SK-N-SH (cell line): Measurements from ENCODE around the gene TEX19. TPM values are rescaled to one million over a fixed set of nuclear protein-coding genes. Genes with fewer than 3 reads are reported as not detected.

Experiments used
- CTCF ChIA-PET: fragments of 300-600, 350-600 bp; formaldehyde crosslinking; extraction: SDS; loops from one replicate; lab custom pipeline; 2021; lab: Yijun Ruan, JAX
- POLR2A ChIA-PET: fragments of 350-600 bp; sonication (Branson Sonifier 250); formaldehyde crosslinking; extraction: SDS; loops from one replicate; lab custom pipeline; 2020; ENCODE audit warnings: antibody characterized with exemption, inconsistent platforms; lab: Yijun Ruan, JAX
- DNase-seq: peaks from one replicate; pipeline ENCODE4 v3.0.0; 2012
- H2AFZ ChIP-seq: fragments of 200-600 bp; sonication (generic); 2 replicates; pipeline ENCODE4 v1.8.1; 2016; ENCODE audit warnings: antibody characterized with exemption, mild to moderate bottlenecking, low read depth
- H3F3A ChIP-seq: fragments of 200-600 bp; sonication (generic); replicated peaks from 2 replicates; pipeline ENCODE3; 2016; ENCODE audit warnings: antibody characterized with exemption, mild to moderate bottlenecking; ENCODE audit not compliant: insufficient read depth
- H3K27ac ChIP-seq, 2 experiments: fragments of 200-500 bp in 1 of 2; fragments of 200-600 bp in 1 of 2; sonication (Bioruptor generic) in 1 of 2; sonication (generic), shearing (Covaris generic) in 1 of 2; 2 replicates each; pipeline versions ENCODE4 v1.5.1 to v1.6.1; 2014 to 2016; ENCODE audit warnings: low read depth in 2 of 2, inconsistent platforms in 1 of 2, low read length in 1 of 2, mild to moderate bottlenecking in 1 of 2, mixed read lengths in 1 of 2
- H3K27me3 ChIP-seq: fragments of 200-600 bp; sonication (generic), shearing (Covaris generic); 2 replicates; pipeline ENCODE4 v1.6.1; 2016; ENCODE audit warnings: mixed run types; ENCODE audit not compliant: insufficient read depth
- H3K36me3 ChIP-seq, 2 experiments: fragments of 200-500 bp in 1 of 2; fragments of 200-600 bp in 1 of 2; sonication (Bioruptor generic) in 1 of 2; sonication (generic) in 1 of 2; replicated peaks in 1 of 2; 2 replicates each; pipeline versions ENCODE3 to v1.5.1; 2014 to 2016; ENCODE audit warnings: low read length in 1 of 2, mild to moderate bottlenecking in 1 of 2; ENCODE audit not compliant: insufficient read depth in 2 of 2, control insufficient read depth in 1 of 2
- H3K4me1 ChIP-seq, 2 experiments: fragments of 200-500 bp in 1 of 2; fragments of 200-600 bp in 1 of 2; sonication (Bioruptor generic) in 1 of 2; sonication (generic), shearing (Covaris generic) in 1 of 2; 2 replicates each; pipeline versions ENCODE4 v1.5.1 to v1.6.1; 2014 to 2016; ENCODE audit warnings: low read depth in 1 of 2, low read length in 1 of 2, mixed run types in 1 of 2; ENCODE audit not compliant: insufficient read depth in 2 of 2, control insufficient read depth in 1 of 2
- H3K4me2 ChIP-seq: fragments of 200-600 bp; sonication (generic), shearing (Covaris generic); 2 replicates; pipeline ENCODE4 v1.6.1; 2017; ENCODE audit warnings: mixed run types
- H3K4me3 ChIP-seq, 2 experiments: fragments of 200-500 bp in 1 of 2; fragments of 200-600 bp in 1 of 2; sonication (Bioruptor generic) in 1 of 2; sonication (generic), shearing (Covaris generic) in 1 of 2; 2 replicates each; pipeline versions ENCODE4 v1.5.1 to v1.8.1; 2014 to 2016; ENCODE audit warnings: low read depth in 2 of 2, inconsistent platforms in 1 of 2, low read length in 1 of 2, mild to moderate bottlenecking in 1 of 2, mixed read lengths in 1 of 2, moderate library complexity in 1 of 2
- H3K79me2 ChIP-seq: fragments of 200-600 bp; sonication (generic); 2 replicates; pipeline ENCODE4 v1.8.1; 2017; ENCODE audit warnings: mild to moderate bottlenecking; ENCODE audit not compliant: insufficient read depth
- H3K9ac ChIP-seq: fragments of 200-600 bp; sonication (generic); 2 replicates; pipeline ENCODE4 v1.6.1; 2017; ENCODE audit warnings: mixed run types
- H3K9me2 ChIP-seq: fragments of 200-600 bp; sonication (generic); 2 replicates; pipeline ENCODE4 v1.6.1; 2017; ENCODE audit warnings: mixed run types
- H3K9me3 ChIP-seq: fragments of 200-600 bp; sonication (generic); 2 replicates; pipeline ENCODE4 v1.6.1; 2017; ENCODE audit warnings: mixed run types, mild to moderate bottlenecking, moderate library complexity
- H4K20me1 ChIP-seq: fragments of 200-600 bp; sonication (generic); 2 replicates; pipeline ENCODE4 v1.6.1; 2017; ENCODE audit warnings: mild to moderate bottlenecking, mixed run types; ENCODE audit not compliant: insufficient read depth
- FOSL2 ChIP-seq: IDR thresholded peaks from 2 replicates; pipeline ENCODE4 v1.4.0; 2012; ENCODE audit warnings: low read depth, mild to moderate bottlenecking, moderate library complexity, borderline replicate concordance
- GABPA ChIP-seq: IDR thresholded peaks from 2 replicates; pipeline ENCODE4 v1.4.0; 2012; ENCODE audit warnings: low read depth, mild to moderate bottlenecking
- MAX ChIP-seq: IDR thresholded peaks from 2 replicates; pipeline ENCODE4 v1.4.0; 2012; ENCODE audit warnings: low read depth
- MEF2A ChIP-seq: IDR thresholded peaks from 2 replicates; pipeline ENCODE4 v1.4.0; 2012; ENCODE audit warnings: low read depth, borderline replicate concordance
- PBX3 ChIP-seq: IDR thresholded peaks from 2 replicates; pipeline ENCODE4; 2012
- POLR2AphosphoS5 ChIP-seq: IDR thresholded peaks from 2 replicates; pipeline ENCODE4 v1.6.1; 2012; ENCODE audit warnings: low read depth, low read length
- REST ChIP-seq: IDR thresholded peaks from 2 replicates; pipeline ENCODE4 v1.6.1; 2012; ENCODE audit warnings: mild to moderate bottlenecking, low read depth, low read length, moderate library complexity
- RFX5 ChIP-seq: IDR thresholded peaks from 2 replicates; pipeline ENCODE4 v1.6.1; 2012; ENCODE audit warnings: mild to moderate bottlenecking, improper control_type of control experiment, low read length
- TAF1 ChIP-seq: IDR thresholded peaks from 2 replicates; pipeline ENCODE4 v1.6.1; 2012; ENCODE audit warnings: low read depth, mild to moderate bottlenecking, low read length, moderate library complexity, borderline replicate concordance
- USF2 ChIP-seq: fragments of 150-350 bp; IDR thresholded peaks from 2 replicates; pipeline ENCODE4 v1.6.1; 2017; ENCODE audit warnings: antibody characterized with exemption, low read length, low read depth, borderline replicate concordance
- YY1 ChIP-seq: IDR thresholded peaks from 2 replicates; pipeline ENCODE4 v1.4.0; 2012; ENCODE audit warnings: low read depth, mild to moderate bottlenecking
- ZBTB33 ChIP-seq: IDR thresholded peaks from 2 replicates; pipeline ENCODE4 v1.4.0; 2012; ENCODE audit warnings: low read depth, borderline replicate concordance
- WGBS: methylation state at CpG from one replicate; pipeline ENCODE4 v1.1.6; 2017; ENCODE audit warnings: low lambda C conversion rate; 5-methylcytosine and 5-hydroxymethylcytosine counted together
- polyA plus RNA-seq, 3 experiments: library from polyadenylated mRNA; depleted of rRNA; stranded (reverse); fragments of >200 nt; gene quantifications; 2 replicates each; pipeline ENCODE4 v1.2.3, GENCODE V29; 2012

The TEX19 gene
- polyA plus RNA-seq, 1 of the 3 experiments (the other 2 are of a cell fraction) = 0.10 TPM

- Histone ChIP-seq H3K9me2 (no peaks in the 10 kb centered on the region), H3K4me1 (peaks cover 13 to 40% of the 10 kb centered on the region in 2 experiments; a peak in 3 of 4 replicates), H3K4me3 (no peak overlapping the region), H3F3A (no peaks in the 10 kb centered on the region), H3K9me3 (no peaks in the 10 kb centered on the region), H3K4me2 (no peak overlapping the region), H3K27ac (no peak overlapping the region), H3K79me2 (no peaks in the 10 kb centered on the region), H2AFZ (no peak overlapping the region)
- TF ChIP-seq TAF1 (no peak), MAX (no peak), FOSL2 (no peak), USF2 (no peak), RFX5 (no peak), POLR2AphosphoS5 (no peak), PBX3 (no peak), GABPA (no peak), MEF2A (no peak), REST (no peak), YY1 (no peak), ZBTB33 (no peak)
- TF ChIP-seq, all 33 proteins: peak for 0
- H4K20me1 ChIP-seq = no peaks in the 10 kb centered on the region
- no peaks in the 10 kb centered on the region for H3K36me3 ChIP-seq
- 81% methylated on average over 15 of the region's 15 CpGs for WGBS
- ChIA-PET POLR2A (no interaction called here), CTCF (interaction anchor here (1.1 to 9.9 kb wide), 6 partner anchors 7 to 93 kb away, joined by 3 to 78 read pairs (median 6); no protein-coding TSS in a partner anchor)
- H3K27me3 ChIP-seq = no peaks in the 10 kb centered on the region; the same call in none of the 2 replicates
- DNase-seq = no peak
- no peak overlapping the region for H3K9ac ChIP-seq
Measured at GRCh38 chr17:82328994-82329507, 30.0 kb upstream of the TEX19 start.
